SU-DHL-6 (cell line): ENCODE measurements around the gene CXXC5.

Experiments
- H2AFZ ChIP-seq: fragments of 200-600 bp; sonication (generic); 2 replicates; pipeline ENCODE4 v1.6.1; 2014; ENCODE audit warnings: low read depth, mild to moderate bottlenecking, moderate library complexity, mixed read lengths, antibody characterized with exemption, low read length; ENCODE audit not compliant: severe bottlenecking
- H3F3A ChIP-seq: fragments of 200-600 bp; shearing (Covaris generic); 2 replicates; pipeline ENCODE4 v1.6.0; 2016; ENCODE audit warnings: antibody characterized with exemption, mild to moderate bottlenecking; ENCODE audit not compliant: insufficient read depth
- H3K27ac ChIP-seq: fragments of 200-600 bp; sonication (generic); 2 replicates; pipeline ENCODE4 v1.5.1; 2016; ENCODE audit warnings: low read depth, mild to moderate bottlenecking, low read length, moderate library complexity, mixed read lengths
- H3K27me3 ChIP-seq: fragments of 200-600 bp; sonication (generic), shearing (Covaris generic); 2 replicates; pipeline ENCODE4 v1.6.0; 2014; ENCODE audit warnings: mild to moderate bottlenecking, low read length
- H3K36me3 ChIP-seq: fragments of 200-600 bp; sonication (generic); 2 replicates; pipeline ENCODE4 v1.6.1; 2014; ENCODE audit warnings: mild to moderate bottlenecking, low read length, mixed read lengths
- H3K4me2 ChIP-seq: fragments of 300-600, 200-600 bp; shearing (Covaris generic), sonication (generic); 2 replicates; pipeline ENCODE4 v1.6.0; 2014; ENCODE audit warnings: low read length, low read depth, mild to moderate bottlenecking; ENCODE audit not compliant: poor library complexity, severe bottlenecking
- H3K4me3 ChIP-seq: fragments of 200-600 bp; sonication (generic); 2 replicates; pipeline ENCODE4 v1.5.1; 2014; ENCODE audit warnings: antibody characterized with exemption, low read length, mild to moderate bottlenecking, mixed read lengths; ENCODE audit not compliant: insufficient read depth, poor library complexity, severe bottlenecking
- H3K79me2 ChIP-seq: fragments of 200-600 bp; sonication (generic); 2 replicates; pipeline ENCODE4 v1.6.1; 2014; ENCODE audit warnings: mild to moderate bottlenecking, low read length, moderate library complexity; ENCODE audit not compliant: insufficient read depth
- H3K9ac ChIP-seq: fragments of 200-600 bp; sonication (generic); 2 replicates; pipeline ENCODE4 v1.7.0; 2014; ENCODE audit warnings: mild to moderate bottlenecking, low read length
- H3K9me2 ChIP-seq: fragments of 200-600 bp; sonication (generic); replicated peaks from 2 replicates; pipeline ENCODE4 v1.6.1; 2014; ENCODE audit warnings: low read length; ENCODE audit not compliant: insufficient read depth
- H3K9me3 ChIP-seq: fragments of 200-600 bp; sonication (generic); 2 replicates; pipeline ENCODE4 v1.6.1; 2014; ENCODE audit warnings: low read length, mixed read lengths; ENCODE audit not compliant: insufficient read depth
- H4K20me1 ChIP-seq: fragments of 200-600 bp; sonication (generic); 2 replicates; pipeline ENCODE4 v1.6.1; 2014; ENCODE audit warnings: low read depth, mild to moderate bottlenecking, antibody characterized with exemption, low read length, moderate library complexity, mixed read lengths
- EZH2phosphoT487 ChIP-seq: fragments of 200-600 bp; sonication (generic), shearing (Covaris generic); conservative IDR thresholded peaks from 2 replicates; pipeline ENCODE4 v1.6.1; 2018; ENCODE audit warnings: mild to moderate bottlenecking, antibody characterized with exemption, low read length, moderate library complexity, mixed read lengths
- TF ChIP-seq, protein P1 (sequence below): fragments of 200-600 bp; sonication (generic); IDR thresholded peaks from one replicate; pipeline ENCODE4 v1.5.1; 2017; ENCODE audit warnings: antibody characterized with exemption, mild to moderate bottlenecking, low read length, moderate library complexity; ENCODE audit not compliant: insufficient read depth, poor library complexity, severe bottlenecking

Gene CXXC5

DNA sequence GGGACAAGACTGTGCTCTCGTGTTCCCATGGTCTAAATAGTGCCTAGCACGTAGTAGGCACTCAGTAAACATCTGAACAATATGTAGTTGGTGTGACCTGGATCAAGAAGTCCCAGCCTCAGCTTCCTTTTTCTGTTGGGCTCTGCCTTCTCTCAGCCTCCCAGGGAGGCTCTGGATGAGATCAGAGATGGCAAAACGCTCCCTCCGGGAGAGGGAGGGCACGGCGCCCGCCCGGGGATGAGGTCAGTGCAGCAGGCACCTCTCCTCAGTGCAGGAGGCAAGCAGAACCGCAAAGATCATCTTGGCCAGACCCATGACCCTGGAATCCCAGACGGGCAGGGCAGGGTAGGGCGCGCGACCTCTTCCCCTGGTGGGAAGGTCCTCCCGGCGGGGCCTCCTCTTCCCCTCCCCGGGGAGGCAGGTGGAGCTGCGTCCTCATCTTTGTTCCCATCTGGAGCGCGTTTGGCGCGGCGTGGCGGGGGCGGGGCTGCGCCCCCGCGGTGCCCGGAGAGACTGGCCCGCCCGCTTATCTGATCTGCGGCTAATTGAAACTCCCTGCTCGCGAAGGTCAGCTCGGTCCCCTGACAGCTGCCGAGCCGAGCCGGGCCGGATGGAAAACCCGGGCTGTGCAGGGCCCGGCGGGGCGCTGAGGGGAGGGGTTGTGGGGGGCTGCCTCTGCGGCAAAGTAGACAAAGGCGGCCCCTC is 60.9 kb downstream of the CXXC5 start:
- H3K4me3 ChIP-seq = no peak overlapping the region
- H3K79me2 ChIP-seq = no peaks in the 10 kb centered on the region
- H3K4me2 ChIP-seq = no peak overlapping the region
- H3K36me3 ChIP-seq = no peaks in the 10 kb centered on the region
- H3K9me2 ChIP-seq = no peaks in the 10 kb centered on the region
- H4K20me1 ChIP-seq = no peaks in the 10 kb centered on the region
- H2AFZ ChIP-seq = no peak overlapping the region
- no peak overlapping the region for H3K9ac ChIP-seq
- H3K27ac ChIP-seq = no peak overlapping the region
- TF ChIP-seq EZH2phosphoT487 = no peak
- TF ChIP-seq, protein P1, sequence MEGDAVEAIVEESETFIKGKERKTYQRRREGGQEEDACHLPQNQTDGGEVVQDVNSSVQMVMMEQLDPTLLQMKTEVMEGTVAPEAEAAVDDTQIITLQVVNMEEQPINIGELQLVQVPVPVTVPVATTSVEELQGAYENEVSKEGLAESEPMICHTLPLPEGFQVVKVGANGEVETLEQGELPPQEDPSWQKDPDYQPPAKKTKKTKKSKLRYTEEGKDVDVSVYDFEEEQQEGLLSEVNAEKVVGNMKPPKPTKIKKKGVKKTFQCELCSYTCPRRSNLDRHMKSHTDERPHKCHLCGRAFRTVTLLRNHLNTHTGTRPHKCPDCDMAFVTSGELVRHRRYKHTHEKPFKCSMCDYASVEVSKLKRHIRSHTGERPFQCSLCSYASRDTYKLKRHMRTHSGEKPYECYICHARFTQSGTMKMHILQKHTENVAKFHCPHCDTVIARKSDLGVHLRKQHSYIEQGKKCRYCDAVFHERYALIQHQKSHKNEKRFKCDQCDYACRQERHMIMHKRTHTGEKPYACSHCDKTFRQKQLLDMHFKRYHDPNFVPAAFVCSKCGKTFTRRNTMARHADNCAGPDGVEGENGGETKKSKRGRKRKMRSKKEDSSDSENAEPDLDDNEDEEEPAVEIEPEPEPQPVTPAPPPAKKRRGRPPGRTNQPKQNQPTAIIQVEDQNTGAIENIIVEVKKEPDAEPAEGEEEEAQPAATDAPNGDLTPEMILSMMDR = no peak
- H3K27me3 ChIP-seq = no peaks in the 10 kb centered on the region
- peaks cover 6% of the 10 kb centered on the region; the same call in 1 of the 2 replicates for H3F3A ChIP-seq
- H3K9me3 ChIP-seq = no peaks in the 10 kb centered on the region

DNA sequence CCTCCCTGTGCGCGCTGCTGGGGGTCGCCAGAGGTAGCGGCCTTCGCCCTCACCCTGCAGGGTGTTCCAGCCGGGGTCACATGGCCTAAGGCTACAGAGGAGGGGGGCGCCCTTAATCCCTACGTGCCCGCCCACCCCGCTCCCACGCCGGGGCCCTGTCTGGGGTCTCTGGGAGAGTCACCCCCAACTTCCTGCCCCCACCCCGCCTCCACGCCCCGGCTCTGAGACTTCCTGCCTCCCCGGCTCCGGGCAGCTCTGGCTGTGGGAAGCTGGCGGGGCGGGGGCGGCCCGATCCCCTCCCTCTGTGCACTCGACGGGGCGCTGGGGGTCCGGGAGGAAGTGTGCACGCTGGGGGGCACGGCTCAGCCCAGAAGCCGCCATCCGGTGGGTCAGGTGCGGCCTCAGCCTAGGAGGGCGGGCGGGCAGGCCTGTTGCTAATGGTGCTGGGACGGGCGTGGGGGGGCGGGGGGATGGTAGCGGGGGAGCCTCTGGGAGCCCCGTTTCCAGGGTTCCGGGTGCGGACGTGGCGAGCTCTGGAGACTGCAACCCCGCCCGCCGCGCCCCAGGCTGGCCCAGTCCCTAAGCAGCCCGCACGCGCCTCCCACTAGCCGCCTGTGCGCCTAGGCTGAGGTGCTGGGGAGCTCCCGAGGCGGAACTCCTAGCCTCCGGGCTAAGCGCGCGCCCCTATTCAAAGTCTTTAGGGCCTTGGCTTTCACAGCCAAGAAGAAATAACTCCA is 61.6 kb downstream of the CXXC5 start:
- no peak for TF ChIP-seq EZH2phosphoT487
- TF ChIP-seq, protein P1 = no peak
- no peaks in the 10 kb centered on the region for H4K20me1 ChIP-seq
- H2AFZ ChIP-seq = peak overlapping the region; percentile 37
- no peak overlapping the region; the same call in 1 of the 2 replicates for H3K9ac ChIP-seq
- no peaks in the 10 kb centered on the region for H3K9me3 ChIP-seq
- H3K4me3 ChIP-seq = no peak overlapping the region
- no peaks in the 10 kb centered on the region for H3K9me2 ChIP-seq
- peak overlapping the region; percentile 85 for H3K4me2 ChIP-seq
- H3K27me3 ChIP-seq = no peaks in the 10 kb centered on the region
- peaks cover 6% of the 10 kb centered on the region; the same call in 1 of the 2 replicates for H3F3A ChIP-seq
- H3K27ac ChIP-seq = no peak overlapping the region
- no peaks in the 10 kb centered on the region for H3K79me2 ChIP-seq
- no peaks in the 10 kb centered on the region for H3K36me3 ChIP-seq

DNA sequence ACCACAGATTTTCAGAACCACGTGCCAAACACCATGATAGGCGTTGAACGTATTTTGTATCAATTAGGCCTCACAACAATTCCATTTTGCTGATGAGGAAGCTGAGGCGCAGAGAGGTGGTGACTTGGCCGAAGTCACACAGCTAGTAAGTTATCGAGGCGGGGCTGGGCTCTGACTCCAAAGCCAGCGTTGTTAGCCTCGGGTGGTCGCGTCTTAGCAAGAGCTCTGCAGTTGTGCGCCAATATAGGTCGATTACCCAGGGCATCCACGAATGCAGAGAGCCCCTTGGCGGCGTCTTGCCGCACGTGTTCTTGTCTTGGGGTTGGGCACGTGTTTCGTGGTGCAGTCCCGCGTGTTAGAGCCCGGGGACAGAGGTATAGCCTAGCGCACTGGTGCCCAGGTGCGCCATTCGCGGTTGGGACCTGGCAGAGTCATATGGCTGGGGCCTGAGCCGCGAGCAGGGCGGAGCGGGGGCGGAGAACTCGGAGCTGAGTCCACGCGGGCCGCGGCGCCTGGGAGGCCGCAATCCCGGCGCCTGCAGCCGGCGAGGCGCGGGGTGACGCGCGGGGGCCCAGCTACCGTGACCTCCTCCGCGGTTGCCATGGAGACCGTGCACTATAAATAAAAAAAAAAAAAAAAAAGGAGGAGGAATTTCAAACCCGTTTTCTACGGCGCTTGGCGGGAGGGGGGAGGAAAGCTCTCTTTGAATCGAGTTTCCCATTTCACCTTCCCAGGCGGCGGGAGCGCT is 62.3 kb downstream of the CXXC5 start:
- TF ChIP-seq, protein P1 = no peak
- TF ChIP-seq EZH2phosphoT487 = 0 out of 2 replicates have a peak, but pooled peaks have one; percentile 75
- Histone ChIP-seq H3K27ac (no peak overlapping the region), H3F3A (peaks cover 6% of the 10 kb centered on the region; the same call in 1 of the 2 replicates), H3K9me2 (no peaks in the 10 kb centered on the region), H3K36me3 (no peaks in the 10 kb centered on the region), H3K9me3 (no peaks in the 10 kb centered on the region), H3K4me3 (peak overlapping the region; percentile 54), H3K9ac (peak overlapping the region; percentile 58), H3K4me2 (peak overlapping the region; percentile 85), H2AFZ (peak overlapping the region; percentile 77), H4K20me1 (no peaks in the 10 kb centered on the region), H3K27me3 (no peaks in the 10 kb centered on the region), H3K79me2 (no peaks in the 10 kb centered on the region)
